Fibroblast of lung (primary cell): ENCODE measurements around the gene LCN9. TPM values are rescaled to one million over a fixed set of nuclear protein-coding genes. Genes with fewer than 3 reads are reported as not detected.
A peak's percentile ranks its signal among the peaks of the same experiment; 100 is the strongest.

Source experiments
- DNase-seq, 2 donors: peaks; one replicate each; pipeline versions ENCODE4 v3.0.0 to v3.0.0-alpha.2; 2010; ENCODE audit warnings: low read depth in 2 of 2
- H2AFZ ChIP-seq: 2 replicates; pipeline ENCODE4 v1.5.1; 2012; ENCODE audit warnings: low read length, control low read depth, inconsistent platforms
- H3K27ac ChIP-seq: 2 replicates; pipeline ENCODE4 v1.5.1; 2011; ENCODE audit warnings: low read length, control low read depth; ENCODE audit not compliant: insufficient read depth
- H3K27me3 ChIP-seq: 2 replicates; pipeline ENCODE4 v1.5.1; 2011; ENCODE audit warnings: mild to moderate bottlenecking, low read length; ENCODE audit not compliant: control insufficient read depth, insufficient read depth
- H3K36me3 ChIP-seq: 2 replicates; pipeline ENCODE4 v1.5.1; 2011; ENCODE audit warnings: low read length; ENCODE audit not compliant: control insufficient read depth, insufficient read depth
- H3K4me1 ChIP-seq: 2 replicates; pipeline ENCODE4 v1.5.1; 2011; ENCODE audit warnings: low read length; ENCODE audit not compliant: control insufficient read depth, insufficient read depth; ENCODE audit errors: extremely low read depth
- H3K4me2 ChIP-seq: 2 replicates; pipeline ENCODE4 v1.5.1; 2011; ENCODE audit warnings: low read length, control low read depth; ENCODE audit not compliant: insufficient read depth; ENCODE audit errors: extremely low read depth
- H3K4me3 ChIP-seq, 4 experiments: fragments of 200-600 bp in 1 of 4; sonication (generic) in 1 of 4; replicated peaks in 1 of 4; 2 replicates each; pipeline ENCODE4 v1.5.1; 2011 to 2016; ENCODE audit warnings: low read length in 4 of 4, low read depth in 3 of 4, mild to moderate bottlenecking in 3 of 4, control low read depth in 2 of 4, inconsistent platforms in 1 of 4, mixed read lengths in 1 of 4; ENCODE audit not compliant: insufficient read depth in 1 of 4; ENCODE audit errors: control extremely low read depth in 1 of 4
- H3K79me2 ChIP-seq: 2 replicates; pipeline ENCODE4 v1.5.1; 2012; ENCODE audit warnings: mild to moderate bottlenecking, low read length, inconsistent platforms; ENCODE audit not compliant: control insufficient read depth, insufficient read depth
- H3K9ac ChIP-seq: 2 replicates; pipeline ENCODE4 v1.5.1; 2011; ENCODE audit warnings: mild to moderate bottlenecking, low read length, control low read depth; ENCODE audit not compliant: insufficient read depth
- H3K9me3 ChIP-seq: 2 replicates; pipeline ENCODE4 v1.5.1; 2012; ENCODE audit warnings: low read depth, low read length; ENCODE audit not compliant: control insufficient read depth, insufficient read depth
- H4K20me1 ChIP-seq: 2 replicates; pipeline ENCODE4 v1.5.1; 2011; ENCODE audit warnings: low read length; ENCODE audit not compliant: control insufficient read depth, insufficient read depth; ENCODE audit errors: extremely low read depth
- EZH2 ChIP-seq: IDR thresholded peaks from 2 replicates; pipeline ENCODE4 v1.5.1; 2012; ENCODE audit warnings: low read length, control low read depth, mild to moderate bottlenecking; ENCODE audit errors: missing control alignments
- polyA plus RNA-seq, 2 donors: library from polyadenylated mRNA; depleted of rRNA in 1 of 2; stranded (reverse) in 1 of 2; unstranded in 1 of 2; fragments of >200 nt; gene quantifications; 2 replicates each; pipeline ENCODE4 v1.2.1, GENCODE V29; 2011 to 2012; ENCODE audit warnings: missing spikeins in 1 of 2
- total RNA-seq: library from RNA; depleted of rRNA; stranded (reverse); fragments of >200 nt; gene quantifications from 2 replicates; pipeline ENCODE4 v1.2.1, GENCODE V29; 2014
- TF ChIP-seq, protein P1 (sequence below), 2 donors: IDR thresholded peaks in 1 of 2; conservative IDR thresholded peaks in 1 of 2; 1 replicate in 1 of 2; 2 replicates in 1 of 2; pipeline ENCODE4 v1.5.1; 2011 to 2012; ENCODE audit warnings: low read length in 2 of 2, control low read depth in 1 of 2, inconsistent platforms in 1 of 2, low read depth in 1 of 2, mild to moderate bottlenecking in 1 of 2

Gene LCN9
- total and polyA plus RNA-seq, 2 donors (not counting 1 experiment from before 2014, with no cell fraction given) = not detected

DNA sequence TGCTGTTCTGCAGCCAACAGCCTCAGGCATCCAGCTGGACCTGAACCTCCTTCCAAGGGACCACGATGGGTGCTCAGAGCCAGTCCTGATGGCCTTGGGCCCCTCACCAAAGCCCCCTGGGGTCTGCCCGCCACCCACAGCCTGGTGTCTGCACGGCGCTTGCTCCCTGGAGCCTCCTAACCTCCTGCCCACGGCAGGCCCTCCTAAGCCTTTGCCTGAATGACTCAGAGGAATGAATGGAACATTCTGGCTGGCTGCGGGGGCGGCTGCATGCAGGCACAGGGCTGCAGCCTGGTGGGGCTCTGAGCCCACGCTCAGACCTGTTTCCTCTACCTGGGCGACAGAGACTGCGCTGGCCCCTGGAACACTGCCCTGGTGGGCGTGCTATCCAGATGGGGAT lies 29.3 kb downstream of the LCN9 start:
- Histone ChIP-seq H4K20me1 (no peaks in the 10 kb centered on the region), H3K27me3 (no peaks in the 10 kb centered on the region), H3K36me3 (no peaks in the 10 kb centered on the region), H3K4me3 (no peak overlapping the region), H3K4me1 (no peaks in the 10 kb centered on the region), H3K27ac (no peak overlapping the region), H3K4me2 (no peak overlapping the region), H3K9me3 (no peaks in the 10 kb centered on the region), H3K9ac (no peak overlapping the region), H2AFZ (no peak overlapping the region), H3K79me2 (no peaks in the 10 kb centered on the region)
- TF ChIP-seq, protein P1, sequence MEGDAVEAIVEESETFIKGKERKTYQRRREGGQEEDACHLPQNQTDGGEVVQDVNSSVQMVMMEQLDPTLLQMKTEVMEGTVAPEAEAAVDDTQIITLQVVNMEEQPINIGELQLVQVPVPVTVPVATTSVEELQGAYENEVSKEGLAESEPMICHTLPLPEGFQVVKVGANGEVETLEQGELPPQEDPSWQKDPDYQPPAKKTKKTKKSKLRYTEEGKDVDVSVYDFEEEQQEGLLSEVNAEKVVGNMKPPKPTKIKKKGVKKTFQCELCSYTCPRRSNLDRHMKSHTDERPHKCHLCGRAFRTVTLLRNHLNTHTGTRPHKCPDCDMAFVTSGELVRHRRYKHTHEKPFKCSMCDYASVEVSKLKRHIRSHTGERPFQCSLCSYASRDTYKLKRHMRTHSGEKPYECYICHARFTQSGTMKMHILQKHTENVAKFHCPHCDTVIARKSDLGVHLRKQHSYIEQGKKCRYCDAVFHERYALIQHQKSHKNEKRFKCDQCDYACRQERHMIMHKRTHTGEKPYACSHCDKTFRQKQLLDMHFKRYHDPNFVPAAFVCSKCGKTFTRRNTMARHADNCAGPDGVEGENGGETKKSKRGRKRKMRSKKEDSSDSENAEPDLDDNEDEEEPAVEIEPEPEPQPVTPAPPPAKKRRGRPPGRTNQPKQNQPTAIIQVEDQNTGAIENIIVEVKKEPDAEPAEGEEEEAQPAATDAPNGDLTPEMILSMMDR (conservative IDR thresholded peaks at IDR 0.05 in 1 of 2, IDR thresholded peaks at IDR 0.05 in 1 of 2; ENCODE audit: low read depth in 1 of 2, low read length in 2 of 2) = no peak
- no peak for TF ChIP-seq EZH2
- DNase-seq = peak in 1 of 2 donors; percentile 43

DNA sequence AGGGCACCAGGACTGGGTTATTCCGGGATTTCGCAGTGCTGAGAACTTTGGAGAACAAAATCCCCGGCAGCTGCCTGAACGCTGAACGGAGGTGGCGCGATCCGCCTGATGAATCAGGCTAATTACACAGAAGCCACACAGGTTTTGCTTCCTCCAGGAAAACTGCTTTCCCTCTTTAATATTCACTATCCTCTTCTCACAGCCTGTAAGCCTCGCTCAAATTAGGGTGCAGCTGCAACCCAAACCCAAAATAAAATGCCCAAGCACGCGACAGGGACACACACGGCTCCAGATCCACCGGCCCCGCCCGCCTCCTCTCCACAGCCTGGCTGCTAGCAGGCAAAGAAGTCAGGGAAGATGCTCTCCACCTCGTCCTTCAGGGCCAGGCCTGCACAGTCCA lies 30.2 kb downstream of the LCN9 start:
- Histone ChIP-seq H3K4me2 (no peak overlapping the region), H3K9ac (no peak overlapping the region), H3K4me3 (no peak overlapping the region), H3K9me3 (no peaks in the 10 kb centered on the region), H3K27ac (no peak overlapping the region), H3K4me1 (no peaks in the 10 kb centered on the region), H3K36me3 (no peaks in the 10 kb centered on the region), H2AFZ (no peak overlapping the region), H3K27me3 (no peaks in the 10 kb centered on the region), H3K79me2 (no peaks in the 10 kb centered on the region), H4K20me1 (no peaks in the 10 kb centered on the region)
- TF ChIP-seq, protein P1 (conservative IDR thresholded peaks at IDR 0.05 in 1 of 2, IDR thresholded peaks at IDR 0.05 in 1 of 2; ENCODE audit: low read depth in 1 of 2, low read length in 2 of 2) = no peak
- no peak for DNase-seq

DNA sequence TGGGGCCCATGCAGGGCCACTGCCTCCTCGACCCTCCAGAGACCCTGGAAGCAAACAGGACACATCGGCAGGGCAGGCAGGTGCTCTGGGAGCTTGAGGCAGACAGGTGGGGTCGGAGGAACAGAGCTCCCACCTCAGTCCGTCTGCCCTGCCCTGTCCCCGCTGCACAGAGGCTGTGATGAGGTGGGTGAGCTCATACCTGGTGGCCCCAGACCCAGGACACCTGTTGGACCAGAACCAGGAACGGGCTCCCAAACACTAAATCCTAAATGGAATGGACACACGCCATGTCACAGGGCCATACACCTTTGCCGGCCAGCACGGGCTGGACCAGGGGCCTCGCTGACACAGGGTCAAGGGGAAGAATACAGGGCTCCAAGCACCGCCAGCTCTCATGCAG lies 30.7 kb downstream of the LCN9 start:
- TF ChIP-seq, protein P1 (conservative IDR thresholded peaks at IDR 0.05 in 1 of 2, IDR thresholded peaks at IDR 0.05 in 1 of 2; ENCODE audit: low read depth in 1 of 2, low read length in 2 of 2) = no peak
- no peak for TF ChIP-seq EZH2
- Histone ChIP-seq H2AFZ (no peak overlapping the region), H3K4me2 (no peak overlapping the region), H3K4me3 (no peak overlapping the region), H3K9ac (no peak overlapping the region), H3K27ac (no peak overlapping the region), H4K20me1 (no peaks in the 10 kb centered on the region), H3K27me3 (no peaks in the 10 kb centered on the region), H3K36me3 (no peaks in the 10 kb centered on the region), H3K79me2 (no peaks in the 10 kb centered on the region), H3K9me3 (no peaks in the 10 kb centered on the region), H3K4me1 (no peaks in the 10 kb centered on the region)
- no peak for DNase-seq
